HG02763 (cell line): ENCODE data around the gene HLCS.

Source experiments
- ATAC-seq: cut with Tn5 transposase; IDR thresholded peaks from one replicate; pipeline ENCODE4 v1.9.1; 2021; ENCODE audit warnings: mild to moderate bottlenecking, moderate library complexity; ENCODE audit not compliant: unreplicated experiment

HLCS gene

GRCh38 chr21:36785615-36786014, 180.9 kb downstream of the HLCS start:
- no peak for ATAC-seq

GRCh38 chr21:36784947-36785346, 181.5 kb downstream of the HLCS start:
- ATAC-seq, result no peak

- ATAC-seq, result no peak
Measured at GRCh38 chr21:36783612-36784374, 182.7 kb downstream of the HLCS start.

GRCh38 chr21:36780861-36781260, 185.6 kb downstream of the HLCS start:
- ATAC-seq, result no peak

- no peak for ATAC-seq
Measured at GRCh38 chr21:36776981-36777617, 189.4 kb downstream of the HLCS start.

- ATAC-seq, result no peak
Measured at GRCh38 chr21:36773995-36774394, 192.5 kb downstream of the HLCS start.

GRCh38 chr21:36773117-36773516, 193.4 kb downstream of the HLCS start:
- no peak for ATAC-seq

GRCh38 chr21:36769051-36769839, 197.2 kb downstream of the HLCS start:
- no peak for ATAC-seq

- no peak for ATAC-seq
Measured at GRCh38 chr21:36768496-36768895, 198.0 kb downstream of the HLCS start.

GRCh38 chr21:36767096-36767495, 199.4 kb downstream of the HLCS start:
- ATAC-seq, result no peak

- no peak for ATAC-seq
Measured at GRCh38 chr21:36766511-36766910, 200.0 kb downstream of the HLCS start.

GRCh38 chr21:36765229-36765628, 201.2 kb downstream of the HLCS start:
- no peak for ATAC-seq

GRCh38 chr21:36763305-36763704, 203.2 kb downstream of the HLCS start:
- no peak for ATAC-seq

- no peak for ATAC-seq
Measured at GRCh38 chr21:36762642-36763041, 203.8 kb downstream of the HLCS start.

- no peak for ATAC-seq
Measured at GRCh38 chr21:36761685-36762084, 204.8 kb downstream of the HLCS start.

GRCh38 chr21:36759348-36760083, 207.0 kb downstream of the HLCS start:
- no peak for ATAC-seq

- no peak for ATAC-seq
Measured at GRCh38 chr21:36757196-36757595, 209.3 kb downstream of the HLCS start.

GRCh38 chr21:36756527-36756926, 209.9 kb downstream of the HLCS start:
- no peak for ATAC-seq

- ATAC-seq, result no peak
Measured at GRCh38 chr21:36754241-36754898, 212.1 kb downstream of the HLCS start.

GRCh38 chr21:36753556-36753955, 212.9 kb downstream of the HLCS start:
- ATAC-seq, result no peak

- no peak for ATAC-seq
Measured at GRCh38 chr21:36751383-36751782, 215.1 kb downstream of the HLCS start.
